ENCODE data around the gene KSR2.

DNA sequence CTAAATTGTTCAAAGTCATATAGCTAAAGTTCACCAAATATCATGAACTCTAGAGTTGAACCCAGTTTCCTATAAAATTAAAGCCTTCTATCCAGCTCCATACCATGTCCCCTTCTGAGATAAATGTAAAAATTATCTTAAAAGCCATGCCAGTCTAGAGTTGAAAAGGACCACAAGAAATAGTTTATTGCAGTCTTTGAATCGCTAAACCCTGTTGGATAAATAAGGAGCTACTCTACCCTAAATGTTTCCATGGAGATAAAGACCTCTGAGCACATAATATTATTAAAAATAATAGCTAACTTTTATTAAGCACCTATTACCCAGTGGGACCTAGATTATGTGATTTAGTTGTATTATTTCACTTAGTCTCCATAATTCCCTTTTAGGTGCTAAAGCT lies 379.8 kb downstream of the KSR2 start:
- TF ChIP-seq EZH2phosphoT487 (IDR thresholded peaks at IDR 0.05; ENCODE audit: low read depth), result no peak
- TF ChIP-seq, protein P1, sequence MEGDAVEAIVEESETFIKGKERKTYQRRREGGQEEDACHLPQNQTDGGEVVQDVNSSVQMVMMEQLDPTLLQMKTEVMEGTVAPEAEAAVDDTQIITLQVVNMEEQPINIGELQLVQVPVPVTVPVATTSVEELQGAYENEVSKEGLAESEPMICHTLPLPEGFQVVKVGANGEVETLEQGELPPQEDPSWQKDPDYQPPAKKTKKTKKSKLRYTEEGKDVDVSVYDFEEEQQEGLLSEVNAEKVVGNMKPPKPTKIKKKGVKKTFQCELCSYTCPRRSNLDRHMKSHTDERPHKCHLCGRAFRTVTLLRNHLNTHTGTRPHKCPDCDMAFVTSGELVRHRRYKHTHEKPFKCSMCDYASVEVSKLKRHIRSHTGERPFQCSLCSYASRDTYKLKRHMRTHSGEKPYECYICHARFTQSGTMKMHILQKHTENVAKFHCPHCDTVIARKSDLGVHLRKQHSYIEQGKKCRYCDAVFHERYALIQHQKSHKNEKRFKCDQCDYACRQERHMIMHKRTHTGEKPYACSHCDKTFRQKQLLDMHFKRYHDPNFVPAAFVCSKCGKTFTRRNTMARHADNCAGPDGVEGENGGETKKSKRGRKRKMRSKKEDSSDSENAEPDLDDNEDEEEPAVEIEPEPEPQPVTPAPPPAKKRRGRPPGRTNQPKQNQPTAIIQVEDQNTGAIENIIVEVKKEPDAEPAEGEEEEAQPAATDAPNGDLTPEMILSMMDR (IDR thresholded peaks at IDR 0.05; ENCODE audit: low read depth, low read length), result no peak

Data from OCI-LY3 (cell line).